Stimulated activated CD8-positive, alpha-beta memory T cell treated with anti-CD3 and anti-CD28 coated beads, Interleukin-15, amount 100 ng/mL, for 24 hours (primary cell): Measurements from ENCODE around the gene DDN.

ENCODE experiments used
- DNase-seq: peaks from one replicate; pipeline ENCODE4 v3.0.0-alpha.2; 2020; ENCODE audit warnings: low read depth

DDN gene

DNA sequence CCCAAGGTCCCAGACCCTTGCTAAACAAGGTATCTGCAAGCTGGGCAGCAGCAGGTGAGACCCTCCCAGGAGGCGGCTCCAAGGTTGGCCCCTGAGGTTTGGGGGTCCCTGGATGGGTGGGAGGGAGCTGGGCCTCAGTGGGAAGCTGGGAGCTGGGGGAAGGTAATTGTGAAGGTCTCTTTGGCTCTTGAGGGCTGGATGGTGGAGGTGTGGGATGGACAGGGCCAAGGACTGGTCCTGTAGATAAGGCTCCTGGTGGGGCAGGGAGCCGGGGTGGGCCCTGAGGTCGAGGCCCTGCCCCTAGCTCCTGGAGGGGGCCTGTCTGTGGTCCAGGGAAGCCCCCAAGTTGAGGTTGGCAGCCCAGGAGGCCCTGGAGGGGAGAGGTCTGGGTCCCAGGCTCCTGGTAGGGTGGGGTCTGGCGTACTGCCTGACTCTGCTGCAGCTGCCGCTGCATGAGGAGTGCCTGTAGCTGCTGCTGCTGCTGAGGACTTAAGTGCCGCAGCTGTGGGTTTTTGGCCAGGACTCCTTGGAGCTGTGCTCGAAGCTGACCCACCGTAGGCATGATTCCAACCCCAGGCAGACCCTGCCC, 32.5 kb upstream of the DDN start:
- DNase-seq: no peak

DNA sequence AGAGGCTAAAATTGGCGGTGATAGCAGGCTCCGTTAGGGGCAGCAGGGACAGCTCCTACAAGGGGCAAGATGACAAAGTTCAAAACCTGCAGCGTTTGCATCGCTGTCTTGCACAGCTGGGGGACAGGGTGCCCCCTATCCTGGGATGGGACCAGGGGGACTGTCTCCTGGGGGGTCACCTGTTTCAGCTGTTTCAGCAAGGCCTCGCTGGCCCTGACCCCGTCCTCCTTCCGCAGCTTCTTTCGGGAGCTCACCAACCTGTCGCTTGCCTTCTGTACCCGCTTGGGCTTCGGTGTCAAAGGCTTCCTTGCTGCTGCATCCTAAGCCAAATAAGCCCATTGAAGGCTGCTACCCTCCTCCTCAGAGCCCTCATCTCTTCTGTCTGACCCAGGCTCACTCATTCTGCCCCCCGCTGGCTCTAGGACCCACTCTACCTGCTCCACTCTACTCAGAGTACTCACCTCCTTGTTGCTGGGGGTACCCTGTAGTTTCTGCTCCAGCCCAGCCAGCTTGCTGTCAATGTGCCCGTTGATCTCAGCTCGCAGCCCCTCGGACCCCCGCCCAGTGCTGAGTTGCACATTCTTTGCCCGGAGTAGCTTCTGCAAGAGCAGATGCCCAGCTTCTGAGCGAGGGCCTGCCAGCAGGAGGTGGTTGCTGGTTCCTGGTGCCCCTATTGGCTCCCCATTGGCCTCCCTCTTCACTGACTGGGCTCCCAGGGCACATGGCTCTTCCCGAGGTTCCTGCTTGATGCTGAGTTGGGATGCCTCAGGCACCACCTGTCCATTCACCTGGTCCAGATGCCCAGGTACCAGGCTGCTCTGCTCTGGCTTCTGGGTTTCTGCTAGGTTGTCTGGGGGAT, 31.8 kb upstream of the DDN start:
- DNase-seq: no peak

DNA sequence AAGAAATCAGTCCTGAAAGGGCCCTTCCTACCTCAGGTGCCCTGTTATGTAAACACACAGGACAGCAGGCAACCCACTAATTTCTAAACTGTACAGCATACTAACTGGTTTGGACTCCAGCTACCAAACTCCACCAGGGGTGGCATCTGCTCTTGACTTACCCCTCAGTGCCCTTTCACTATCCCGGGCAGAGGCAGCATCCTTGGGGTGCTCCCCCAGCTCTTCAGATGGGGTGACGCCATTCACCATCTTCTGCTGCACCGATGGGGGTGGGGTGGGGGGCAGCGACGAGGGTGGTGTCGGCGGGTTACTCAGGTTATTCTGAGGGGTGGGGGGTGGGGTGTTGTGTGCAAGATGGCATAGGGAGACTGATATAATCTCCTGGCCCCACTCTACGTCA, 30.9 kb upstream of the DDN start:
- no peak for DNase-seq

DNA sequence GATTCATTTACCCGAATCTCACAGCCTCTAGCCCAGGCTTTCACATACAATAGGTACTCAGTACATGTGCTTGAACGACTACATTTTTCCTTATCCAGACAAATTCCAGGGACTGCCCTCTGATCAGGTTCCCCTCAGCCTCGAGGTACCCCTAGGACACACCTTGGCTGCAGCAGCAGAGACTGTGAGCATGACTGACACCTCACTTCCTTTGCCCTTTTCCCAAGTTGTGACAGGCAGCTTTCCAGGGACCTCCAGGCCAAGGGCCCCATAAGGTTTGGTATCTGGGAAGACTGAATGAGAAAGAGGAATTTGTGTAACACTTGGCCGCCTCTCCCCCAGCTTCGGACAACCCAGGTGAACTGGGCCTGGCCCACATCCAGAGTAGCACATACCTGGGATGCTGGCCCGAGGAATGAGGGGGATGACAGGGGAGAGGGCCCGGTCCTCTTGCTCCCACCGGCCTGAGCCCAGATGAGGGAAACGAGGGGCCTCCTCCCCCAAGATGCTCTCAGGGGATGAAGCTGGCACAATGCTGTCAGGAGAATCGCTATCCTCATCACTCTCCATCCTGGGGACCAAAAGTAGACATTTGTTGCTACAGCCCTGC, 29.6 kb upstream of the DDN start:
- no peak for DNase-seq

DNA sequence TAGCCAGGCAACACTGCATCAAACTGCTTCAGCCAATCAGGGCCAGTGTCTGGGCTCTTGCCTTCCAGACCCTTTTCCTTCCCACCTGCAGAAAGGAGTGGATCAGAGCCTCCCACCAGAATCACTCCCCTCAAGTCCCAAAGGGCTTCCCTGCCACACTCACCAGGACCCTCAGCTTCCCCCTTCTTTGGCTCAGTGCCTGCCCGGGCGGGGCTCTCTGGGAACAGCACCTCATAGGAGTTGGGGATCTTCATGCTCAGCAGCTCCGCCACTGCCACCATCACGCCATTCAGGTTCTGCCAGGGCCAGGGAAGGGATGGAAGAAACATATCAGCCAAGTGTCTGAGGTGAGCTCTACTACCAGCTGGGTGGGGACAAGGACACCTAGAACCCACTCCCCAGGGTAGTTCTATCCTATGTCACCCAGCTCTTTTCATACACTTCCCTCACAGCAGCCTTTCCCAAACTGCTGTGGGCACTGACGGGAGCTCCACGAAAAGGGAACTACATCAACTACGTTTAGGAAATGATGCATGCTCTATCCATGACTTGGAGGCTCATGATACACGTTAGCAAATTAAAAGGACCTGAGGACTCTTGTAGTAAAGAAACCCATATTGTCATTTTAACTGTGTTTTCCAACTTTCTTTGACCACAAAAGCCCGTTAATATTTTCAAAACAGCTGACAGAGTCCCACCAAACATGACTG, 28.8 kb upstream of the DDN start:
- no peak for DNase-seq

DNA sequence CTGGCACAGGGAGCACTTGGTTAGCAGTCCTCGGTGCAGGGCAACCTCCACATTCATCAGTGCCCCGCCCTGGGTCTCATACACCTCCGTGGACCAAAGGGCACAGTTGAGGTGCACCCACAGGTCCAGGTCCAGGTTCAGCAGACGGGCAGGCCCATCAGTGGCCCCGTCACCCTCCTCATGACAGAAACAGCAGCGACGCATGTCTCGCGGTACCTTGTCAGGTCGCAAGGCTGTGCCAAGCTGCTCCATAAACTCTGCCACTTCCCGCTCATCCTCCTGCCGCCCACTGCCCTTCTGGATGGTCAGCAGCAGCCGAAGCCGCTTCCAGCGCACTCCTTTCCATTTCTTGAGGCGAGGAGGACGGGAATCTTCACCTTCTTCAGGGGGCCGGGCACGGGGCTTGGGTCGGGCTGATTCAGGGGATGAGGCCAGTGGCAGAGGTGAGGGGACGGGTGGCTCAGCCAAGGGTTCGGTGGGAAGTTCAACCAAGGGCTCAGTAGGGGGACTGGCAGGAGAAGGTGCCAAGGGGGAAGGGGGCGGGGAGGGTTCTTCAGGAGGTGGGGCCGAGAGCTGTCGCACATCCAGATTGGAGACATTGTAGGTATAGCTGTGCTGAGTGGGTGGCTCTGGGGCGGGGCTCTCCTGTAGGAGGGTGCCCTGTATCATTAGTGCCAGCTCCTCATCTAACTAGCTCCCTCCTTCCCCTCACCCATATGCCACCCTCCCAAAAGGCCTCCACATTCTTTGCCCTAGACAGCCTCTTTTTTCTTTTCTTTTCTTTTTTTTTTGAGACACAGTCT, 27.7 kb upstream of the DDN start:
- no peak for DNase-seq

DNA sequence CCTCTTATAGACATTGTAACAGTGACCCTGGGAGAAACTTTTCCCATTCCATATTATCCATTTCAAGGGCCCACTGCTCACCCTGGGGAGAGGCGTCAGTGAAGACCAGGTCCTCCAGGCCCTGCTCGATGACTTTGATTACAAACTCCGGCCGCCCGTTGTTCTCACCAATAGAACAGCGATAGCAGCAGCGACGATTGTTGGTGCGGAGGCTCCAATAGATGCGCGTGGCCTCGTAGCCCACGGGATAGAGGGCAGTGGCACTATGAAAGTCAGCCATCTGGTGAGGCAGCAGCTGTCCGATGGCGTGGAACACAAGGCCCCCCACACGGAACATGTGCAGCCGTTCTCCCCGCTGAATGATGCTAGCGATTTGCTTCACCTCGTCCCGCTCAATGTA, 26.9 kb upstream of the DDN start:
- DNase-seq: no peak

DNA sequence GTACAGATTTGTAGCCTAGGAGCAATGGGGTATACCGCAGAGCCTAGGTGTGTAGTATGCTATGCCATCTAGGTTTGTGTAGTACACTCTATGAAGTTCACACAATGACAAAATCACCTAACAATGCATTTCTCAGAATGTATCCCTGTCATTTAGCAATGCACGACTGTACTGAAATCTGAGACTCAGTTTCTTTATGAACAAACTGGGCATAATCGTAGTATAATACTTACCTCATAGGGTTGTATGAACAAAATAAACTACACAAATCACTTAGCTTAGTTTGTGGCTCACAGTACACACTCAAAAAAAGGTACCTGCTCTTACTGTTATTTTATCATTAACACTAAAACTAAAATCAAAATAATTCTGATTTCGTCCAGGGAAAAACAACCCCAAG, 26.3 kb upstream of the DDN start:
- no peak for DNase-seq

DNA sequence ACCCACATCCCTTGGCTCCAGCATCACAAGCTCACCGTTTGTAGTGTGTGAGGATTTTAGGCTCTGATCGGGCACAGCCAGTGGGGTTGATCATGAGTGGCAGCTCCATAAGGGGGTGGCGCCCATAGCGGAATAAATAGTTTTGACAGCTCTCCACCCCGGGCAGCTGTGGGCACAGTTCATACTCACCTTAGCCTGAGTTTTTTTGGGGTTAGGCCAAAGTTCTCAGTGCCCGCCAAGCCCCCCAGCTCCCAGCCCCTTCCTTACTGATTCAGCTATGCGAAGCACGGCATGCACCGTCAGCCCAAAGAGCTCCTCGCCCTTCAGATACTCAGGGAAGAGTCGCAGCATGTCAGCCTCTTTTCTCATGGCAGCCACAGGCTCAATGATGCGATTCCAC, 25.4 kb upstream of the DDN start:
- no peak for DNase-seq

DNA sequence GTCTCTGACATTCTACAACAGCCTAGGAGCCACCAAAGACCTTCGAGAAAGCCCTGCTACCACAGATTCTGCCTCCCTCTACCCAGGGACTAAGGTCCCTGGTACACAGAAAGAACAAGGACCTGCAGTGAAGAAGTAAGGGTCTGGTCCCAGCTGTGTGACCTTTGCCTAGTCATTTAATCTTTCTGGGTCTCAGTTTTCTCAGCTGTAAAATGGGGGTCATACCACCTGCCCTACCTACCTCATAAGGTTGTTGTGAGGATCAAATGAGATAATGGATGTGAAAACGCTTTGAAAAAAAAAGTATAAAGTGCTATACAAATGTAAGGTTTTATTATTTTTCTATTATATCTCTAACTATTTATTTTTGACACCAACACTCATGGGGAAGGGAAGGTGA, 24.6 kb upstream of the DDN start:
- DNase-seq: no peak

DNA sequence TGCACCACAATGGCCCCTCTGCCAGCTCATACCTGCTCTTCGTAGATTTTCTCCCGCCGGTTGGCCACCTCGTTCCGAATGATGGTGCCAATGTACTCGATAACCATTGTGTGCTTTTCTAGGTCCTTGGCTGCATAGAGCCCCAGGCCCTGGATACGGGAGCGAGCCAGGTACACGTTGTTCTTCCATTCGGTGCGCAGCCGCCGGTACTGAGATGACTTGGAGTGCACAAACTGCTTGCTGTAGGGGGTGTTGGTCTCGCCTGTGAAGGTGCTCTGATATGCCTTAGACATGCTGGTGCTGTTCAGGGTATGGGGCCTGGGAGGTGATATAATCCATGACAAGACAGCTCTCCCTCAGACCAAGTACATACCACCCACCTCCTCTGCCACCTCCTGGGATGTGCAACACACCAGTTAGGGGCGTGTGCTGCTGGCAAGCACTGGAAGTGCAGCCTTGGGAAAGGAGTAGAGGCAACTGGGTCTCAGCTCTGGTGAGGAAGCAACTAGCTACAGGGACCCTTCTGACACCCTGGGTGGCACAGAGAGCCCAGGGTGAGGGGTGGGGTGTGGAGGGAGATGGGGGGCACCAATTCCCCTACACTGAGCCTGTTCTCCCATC, 23.5 kb upstream of the DDN start:
- DNase-seq: no peak

DNA sequence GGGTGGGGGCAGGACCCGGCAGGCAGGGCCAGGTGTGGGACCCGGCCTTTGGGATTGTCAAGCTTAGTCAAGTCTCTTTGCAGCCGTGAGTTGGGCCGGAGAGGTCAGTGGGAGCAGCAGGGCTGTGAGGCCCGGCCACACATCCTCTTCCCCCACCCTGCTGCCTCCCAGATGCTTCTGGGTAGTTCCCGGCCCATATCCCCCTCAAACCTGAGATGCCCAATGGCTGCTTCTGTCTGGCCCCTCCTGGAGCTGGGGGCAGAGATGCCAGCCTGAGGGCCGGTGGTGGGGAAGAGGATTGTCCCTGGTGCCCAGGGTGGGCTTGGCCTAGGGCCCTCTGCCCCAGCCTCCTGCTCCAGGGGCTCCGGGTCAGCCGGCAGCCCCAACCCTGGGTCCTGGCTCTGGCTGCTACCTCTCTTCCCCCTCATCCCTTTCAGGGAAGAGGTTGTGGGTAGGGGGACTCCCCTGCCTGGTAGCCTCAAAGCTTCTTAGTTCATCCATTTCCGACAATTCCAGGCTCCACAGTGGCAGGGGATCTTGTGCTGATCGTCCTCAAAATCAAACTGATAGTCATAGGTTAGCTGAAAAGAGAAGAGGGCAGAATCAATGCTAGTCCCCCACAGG, 22.2 kb upstream of the DDN start:
- no peak for DNase-seq

DNA sequence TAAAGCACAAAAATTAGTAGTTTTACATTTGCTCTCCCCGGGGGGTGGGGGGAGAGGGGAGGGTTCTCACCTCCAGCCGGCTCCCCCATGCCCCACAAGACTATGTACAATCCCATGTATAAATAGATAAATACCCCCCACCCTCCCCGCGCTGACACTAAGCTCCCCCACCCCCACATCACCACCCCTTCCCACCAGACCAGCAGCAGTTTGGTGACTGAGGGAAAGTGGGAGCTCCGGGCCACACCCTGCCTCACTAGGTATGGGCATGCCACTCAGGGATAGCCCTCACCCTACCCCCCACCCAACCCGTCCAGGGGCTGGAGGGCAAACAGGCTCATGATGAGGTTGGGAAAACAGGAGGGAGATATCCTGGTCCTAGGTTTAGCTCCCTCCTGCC, 21.3 kb upstream of the DDN start:
- no peak for DNase-seq

DNA sequence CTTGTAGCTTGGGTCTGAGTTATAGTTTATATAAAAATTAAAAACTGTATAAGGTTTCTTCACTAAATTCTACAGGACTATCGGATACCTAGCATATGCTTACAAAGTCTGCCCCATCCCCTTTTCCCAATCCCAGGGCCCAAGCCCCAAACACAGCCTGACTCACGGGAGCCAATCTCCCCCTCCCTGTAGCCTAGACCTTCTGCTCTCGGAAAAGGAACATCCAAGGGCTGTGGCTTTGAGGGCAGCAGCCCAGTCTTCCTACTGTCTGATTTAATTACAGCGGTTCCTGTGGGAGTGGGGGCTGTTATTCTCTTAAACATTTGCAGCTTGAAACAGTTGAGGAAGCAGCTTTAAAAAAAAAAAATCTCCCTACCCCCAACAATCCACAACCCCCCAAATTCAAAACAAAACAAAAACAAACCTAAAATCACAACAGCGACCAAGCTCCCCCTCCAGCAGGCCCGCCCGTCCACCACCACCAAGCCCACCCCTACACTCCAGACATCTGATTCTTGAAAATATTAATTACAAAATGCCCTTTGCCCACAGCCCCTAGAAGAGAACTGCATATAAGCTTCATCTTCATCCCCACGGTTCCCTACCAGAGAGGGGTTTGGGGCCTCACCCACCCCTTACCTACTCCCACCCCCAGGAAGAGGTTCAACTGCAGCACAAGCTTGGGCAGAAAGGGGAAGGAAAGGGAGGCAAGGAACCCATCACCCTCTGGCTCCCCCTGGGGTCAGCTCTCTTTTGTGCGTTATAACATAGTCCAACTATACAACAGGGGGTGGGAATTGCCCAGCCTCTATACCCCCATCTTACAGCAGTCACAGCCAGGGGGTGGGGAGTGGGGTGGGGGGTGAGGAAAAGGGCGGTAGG, 20.5 kb upstream of the DDN start:
- no peak for DNase-seq

DNA sequence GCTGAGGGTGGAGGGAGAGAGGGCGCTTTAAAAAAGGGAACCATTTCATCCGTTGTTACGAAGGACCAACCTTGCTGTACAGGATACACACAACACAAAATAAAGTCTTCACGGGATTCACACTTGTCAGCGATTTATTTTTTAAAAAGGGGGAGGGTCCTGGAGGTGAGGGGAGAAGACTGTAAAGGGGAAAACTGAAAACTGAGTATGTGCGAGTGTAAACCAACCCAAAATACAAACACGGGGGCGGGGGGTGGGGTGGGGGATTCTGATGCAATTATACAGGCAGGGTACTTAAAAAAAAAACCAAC, 19.9 kb upstream of the DDN start:
- DNase-seq: no peak

DNA sequence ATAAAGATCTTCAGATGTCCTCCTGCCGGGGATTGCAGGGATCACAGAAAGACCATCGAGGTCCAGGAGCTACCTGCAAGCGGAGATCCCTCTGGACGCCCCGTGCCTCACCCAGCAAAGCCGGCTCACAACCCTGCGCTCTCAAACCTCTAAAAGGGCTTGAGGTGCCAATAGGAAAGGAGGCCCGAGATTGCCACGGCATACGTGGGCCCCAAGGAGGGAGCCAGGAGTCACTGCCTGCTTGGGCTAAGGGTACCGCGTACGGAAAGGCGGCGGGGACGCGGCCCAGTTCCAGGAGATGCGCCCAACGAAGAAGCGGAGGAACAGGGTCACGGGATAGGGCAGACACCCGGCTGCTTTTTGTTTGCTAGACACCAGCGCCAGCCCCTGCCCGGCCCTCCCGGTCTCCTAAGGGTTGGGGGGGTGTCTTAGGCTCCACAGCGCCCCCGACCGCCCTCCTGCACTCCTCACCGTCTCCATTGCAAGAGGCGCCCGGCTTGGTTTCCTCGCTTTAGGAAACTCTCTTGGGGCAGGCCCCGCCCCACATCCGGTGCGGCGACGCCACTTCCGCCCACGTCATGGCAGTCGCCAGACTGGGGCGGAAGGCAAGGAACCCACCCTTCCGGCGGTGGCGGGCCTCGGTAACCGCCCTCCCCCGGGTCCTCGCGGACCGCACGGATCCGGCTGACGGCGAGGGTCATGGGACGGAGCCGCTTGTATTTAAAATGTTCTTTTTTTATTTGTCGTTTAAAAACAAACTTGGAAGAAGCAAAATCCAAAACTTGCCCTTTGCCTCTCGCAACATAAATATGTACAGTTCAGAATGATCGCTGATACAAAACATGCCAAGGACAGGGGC, 19.3 kb upstream of the DDN start, which contains the start of gene PRKAG1:
Gene PRKAG1 (minus strand): TSS at position 516 of the 859 bp plus-strand sequence. CDS start 36 bp downstream, at position 480.
- peak; percentile 90 for DNase-seq

DNA sequence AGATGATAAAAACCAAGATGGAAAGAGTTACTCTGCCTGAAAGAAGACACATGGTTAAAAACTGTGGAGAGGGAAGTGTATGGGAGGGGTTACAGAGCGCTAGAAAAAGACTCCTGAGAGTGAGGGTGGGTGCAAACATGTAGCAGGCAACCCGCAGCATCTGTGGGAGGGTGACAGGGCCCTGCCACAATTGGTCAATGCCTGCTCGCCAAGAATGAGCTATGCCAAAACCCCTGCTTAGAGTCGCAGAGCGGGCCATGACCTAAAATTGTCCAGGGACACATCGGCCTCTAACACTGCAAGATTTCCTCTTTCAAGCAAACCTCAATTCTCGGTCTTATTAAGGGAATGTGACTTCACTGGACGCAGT, 18.7 kb upstream of the DDN start:
- no peak for DNase-seq

DNA sequence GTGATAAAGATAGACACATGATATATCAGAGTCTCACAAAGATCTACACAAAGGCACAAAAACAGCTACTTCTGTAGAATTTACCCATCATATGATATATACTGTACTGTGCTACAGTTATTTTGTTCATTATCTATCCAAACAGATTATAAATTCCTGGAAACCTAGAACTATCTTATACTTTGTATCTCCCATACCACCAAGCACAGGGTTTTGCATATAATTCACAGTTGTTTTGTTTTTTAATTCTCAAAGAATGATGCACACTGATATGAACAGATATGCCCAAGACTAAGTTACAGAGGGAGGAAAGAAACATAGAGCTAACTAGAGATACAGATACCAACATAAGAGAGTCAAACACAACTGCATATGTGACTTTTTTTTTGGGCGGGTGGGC, 16.0 kb upstream of the DDN start:
- DNase-seq: no peak

DNA sequence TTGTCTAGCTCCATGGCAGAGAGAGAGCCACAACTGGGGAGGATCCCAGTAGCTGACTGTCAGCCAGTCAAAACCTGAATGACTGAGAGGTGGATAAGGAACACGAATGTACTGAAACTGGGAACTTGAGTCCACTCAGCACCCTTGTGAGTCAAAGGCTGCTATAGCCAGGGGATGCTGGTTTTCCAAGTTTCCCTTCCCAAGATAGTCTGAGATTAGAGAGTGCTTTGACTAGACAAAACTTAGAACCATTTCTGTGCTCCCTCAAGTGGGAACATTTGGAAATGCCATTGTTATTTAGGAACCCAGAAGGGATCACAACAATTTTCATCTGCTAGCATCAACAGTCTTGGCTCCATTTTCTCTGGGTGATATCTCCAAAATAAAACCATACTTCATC, 15.4 kb upstream of the DDN start:
- DNase-seq: no peak
